Sigmoid colon (tissue), 7 donors: ENCODE results near the gene CPZ. TPM values are rescaled to one million over a fixed set of nuclear protein-coding genes. Genes with fewer than 3 reads are reported as not detected.

Experiments used
- DNase-seq: peaks from one replicate; pipeline ENCODE4 v3.0.0-alpha.2; 2019
- H3K27ac ChIP-seq, 4 donors: fragments of 200-600 bp; sonication (generic); one replicate each; pipeline ENCODE4 v1.5.1; 2016 to 2019; ENCODE audit warnings: mild to moderate bottlenecking in 1 of 4
- H3K27me3 ChIP-seq, 3 donors: fragments of 200-600 bp; sonication (generic); one replicate each; pipeline ENCODE4 v1.5.1; 2019; ENCODE audit warnings: mild to moderate bottlenecking in 1 of 3
- H3K36me3 ChIP-seq, 4 donors: fragments of 200-600 bp; sonication (generic); one replicate each; pipeline ENCODE4 v1.5.1; 2016 to 2019
- H3K4me1 ChIP-seq, 4 donors: fragments of 200-600 bp; sonication (generic); one replicate each; pipeline ENCODE4 v1.5.1; 2017 to 2019
- H3K4me3 ChIP-seq, 4 donors: fragments of 200-600 bp; sonication (generic); one replicate each; pipeline ENCODE4 v1.5.1; 2017 to 2019; ENCODE audit warnings: mild to moderate bottlenecking in 2 of 4, moderate library complexity in 1 of 4
- H3K9me3 ChIP-seq, 4 donors: fragments of 200-600 bp in 3 of 4; sonication (generic) in 3 of 4; one replicate each; pipeline versions ENCODE4 v1.5.1 to v1.6.1; 2013 to 2019
- CTCF ChIP-seq, 4 experiments: fragments of 450-650 bp in 3 of 4; fragments of 200-600 bp in 1 of 4; IDR thresholded peaks; one replicate each; pipeline ENCODE4 v1.5.1; 2016 to 2019; ENCODE audit warnings: antibody characterized with exemption in 4 of 4, mild to moderate bottlenecking in 3 of 4, moderate library complexity in 2 of 4
- EP300 ChIP-seq, 4 donors: sonication (generic); formaldehyde crosslinking; IDR thresholded peaks; one replicate each; pipeline ENCODE4 v1.6.1; 2017; ENCODE audit warnings: antibody characterized with exemption in 4 of 4
- POLR2A ChIP-seq, 2 donors: fragments of 450-650 bp; IDR thresholded peaks; one replicate each; pipeline ENCODE4 v1.6.1; 2016; ENCODE audit warnings: antibody characterized with exemption in 2 of 2, mild to moderate bottlenecking in 2 of 2, moderate library complexity in 2 of 2
- POLR2AphosphoS5 ChIP-seq, 4 donors: sonication (generic); formaldehyde crosslinking; IDR thresholded peaks; one replicate each; pipeline ENCODE4 v1.6.1; 2017; ENCODE audit warnings: antibody characterized with exemption in 4 of 4
- WGBS, 2 donors: extraction: QIAGEN DNeasy Blood & Tissue Kit; methylation state at CpG; one replicate each; pipeline ENCODE4 v1.1.7; 2013; 5-methylcytosine and 5-hydroxymethylcytosine counted together
- intact Hi-C: fragments of 100-400 bp; cut with DNase I; formaldehyde crosslinking; loops from one replicate; pipeline ENCODE4 v1.15.1; 2023
- polyA plus RNA-seq, 3 donors: library from polyadenylated mRNA; stranded (reverse); fragments of 200-250 nt; gene quantifications; one replicate each; pipeline ENCODE4 v1.2.3, GENCODE V29; 2013
- total RNA-seq, 4 donors: library from RNA; depleted of rRNA; stranded (reverse); fragments of >200 nt; gene quantifications; one replicate each; pipeline ENCODE4 v1.1.0, GENCODE V29; 2016
- donor health status: healthy with polysubstance abuse.
- donor health status: Bipolar disorder and iron deficiency.
- donor health status: healthy.

Gene CPZ
- total and polyA plus RNA-seq, 7 donors, result 0.46 to 8.3 (median 1.8) TPM

DNA sequence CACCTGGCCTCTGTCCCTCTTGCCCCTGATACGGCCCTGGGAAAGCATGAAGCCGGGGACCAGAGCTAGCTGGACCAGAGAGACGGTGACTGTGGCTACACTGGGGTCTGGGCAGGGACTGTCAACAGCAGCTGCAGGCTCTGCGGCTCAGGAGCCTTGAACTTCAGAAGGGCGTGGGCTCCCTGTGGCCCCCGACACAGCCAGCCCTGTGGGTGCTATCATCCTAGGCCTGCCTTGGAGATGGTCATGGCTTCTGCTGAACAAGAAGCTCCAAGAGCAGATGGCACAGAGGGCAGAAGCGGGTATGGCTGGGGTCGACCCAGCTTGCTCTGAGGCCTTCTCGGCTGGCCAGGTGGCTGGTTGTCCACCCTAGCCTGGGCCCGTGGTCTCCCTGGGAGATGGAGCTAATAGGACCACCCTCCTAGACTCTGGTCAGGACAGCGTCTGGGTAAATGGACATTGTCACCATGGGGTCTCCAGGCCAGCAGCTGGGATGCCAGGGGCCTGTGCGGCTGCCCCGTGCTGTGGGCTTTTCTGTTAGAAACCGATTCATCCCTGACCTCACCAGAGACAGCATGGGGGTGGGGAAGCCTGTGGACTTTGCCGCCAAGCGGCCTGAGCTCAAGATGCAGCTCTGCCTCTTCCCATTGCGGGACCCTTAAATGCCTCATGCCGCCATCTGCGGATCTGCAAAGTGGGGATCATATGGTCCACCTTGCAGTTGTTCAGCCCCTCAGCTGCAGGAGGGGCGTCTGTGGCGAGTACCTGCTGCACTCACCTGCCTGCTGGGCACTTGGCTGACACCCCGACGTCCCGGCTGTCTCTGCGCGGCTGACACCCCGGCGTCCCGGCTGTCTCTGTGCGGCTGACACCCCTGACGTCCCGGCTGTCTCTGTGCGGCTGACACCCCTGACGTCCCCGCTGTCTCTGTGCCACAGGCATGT is 21.1 kb downstream of the CPZ start:
- no peaks in the 10 kb centered on the region for H3K9me3 ChIP-seq
- no peaks in the 10 kb centered on the region for H3K4me1 ChIP-seq
- peak; percentile 53 for DNase-seq
- intact Hi-C loops, result no loop called here
- no peak overlapping the region for H3K4me3 ChIP-seq
- H3K27me3 ChIP-seq, result no peaks in the 10 kb centered on the region
- WGBS, 2 donors, result 89 to 93% methylated on average over 35 of the region's 35 CpGs
- no peak overlapping the region for H3K27ac ChIP-seq
- TF ChIP-seq POLR2AphosphoS5 (IDR thresholded peaks at IDR 0.05) (no peak), POLR2A (IDR thresholded peaks at IDR 0.05) (no peak), EP300 (IDR thresholded peaks at IDR 0.05) (no peak), CTCF (IDR thresholded peaks at IDR 0.05) (no peak)
- no peaks in the 10 kb centered on the region for H3K36me3 ChIP-seq

- H3K27ac ChIP-seq, result no peak overlapping the region
- H3K4me1 ChIP-seq, result no peaks in the 10 kb centered on the region
- H3K4me3 ChIP-seq, result no peak overlapping the region
- no peak for TF ChIP-seq EP300 (IDR thresholded peaks at IDR 0.05)
- WGBS, 2 donors, result 75 to 80% methylated on average over 22 of the region's 22 CpGs
- no peaks in the 10 kb centered on the region for H3K27me3 ChIP-seq
- peak; percentile 53 for DNase-seq
- no peaks in the 10 kb centered on the region for H3K9me3 ChIP-seq
- intact Hi-C loops, result no loop called here
- no peaks in the 10 kb centered on the region for H3K36me3 ChIP-seq
Observed at GRCh38 chr4:8614365-8615193, 22.0 kb downstream of the CPZ start.

DNA sequence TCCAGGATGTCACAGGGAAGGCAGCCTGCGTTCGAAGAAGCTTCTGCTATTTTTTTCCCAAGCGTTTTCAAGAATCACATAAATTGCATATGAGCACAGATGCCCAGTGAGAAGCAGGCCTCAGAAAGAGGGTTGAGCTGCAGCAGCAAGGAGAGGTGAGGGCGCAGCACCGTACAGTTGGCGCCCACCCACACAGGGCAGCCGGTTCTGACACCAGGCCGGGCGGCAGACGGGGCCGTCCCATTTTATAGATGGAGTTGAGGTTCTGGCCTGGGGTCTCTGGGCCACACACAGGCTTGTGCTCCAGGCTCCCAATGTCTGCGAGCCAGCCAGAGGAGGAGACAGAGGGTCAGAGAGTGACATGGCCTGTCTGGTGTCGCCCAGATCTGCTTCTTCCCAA is 22.8 kb downstream of the CPZ start:
- Histone ChIP-seq H3K27ac (no peak overlapping the region), H3K4me1 (no peaks in the 10 kb centered on the region), H3K9me3 (no peaks in the 10 kb centered on the region), H3K27me3 (no peaks in the 10 kb centered on the region), H3K4me3 (no peak overlapping the region), H3K36me3 (no peaks in the 10 kb centered on the region)
- TF ChIP-seq POLR2AphosphoS5 (IDR thresholded peaks at IDR 0.05) (no peak), POLR2A (IDR thresholded peaks at IDR 0.05) (no peak), EP300 (IDR thresholded peaks at IDR 0.05) (no peak), CTCF (IDR thresholded peaks at IDR 0.05) (no peak)
- 90 to 91% methylated on average over 13 of the region's 13 CpGs for WGBS, 2 donors
- peak; percentile 26 for DNase-seq
- intact Hi-C loops, result no loop called here

DNA sequence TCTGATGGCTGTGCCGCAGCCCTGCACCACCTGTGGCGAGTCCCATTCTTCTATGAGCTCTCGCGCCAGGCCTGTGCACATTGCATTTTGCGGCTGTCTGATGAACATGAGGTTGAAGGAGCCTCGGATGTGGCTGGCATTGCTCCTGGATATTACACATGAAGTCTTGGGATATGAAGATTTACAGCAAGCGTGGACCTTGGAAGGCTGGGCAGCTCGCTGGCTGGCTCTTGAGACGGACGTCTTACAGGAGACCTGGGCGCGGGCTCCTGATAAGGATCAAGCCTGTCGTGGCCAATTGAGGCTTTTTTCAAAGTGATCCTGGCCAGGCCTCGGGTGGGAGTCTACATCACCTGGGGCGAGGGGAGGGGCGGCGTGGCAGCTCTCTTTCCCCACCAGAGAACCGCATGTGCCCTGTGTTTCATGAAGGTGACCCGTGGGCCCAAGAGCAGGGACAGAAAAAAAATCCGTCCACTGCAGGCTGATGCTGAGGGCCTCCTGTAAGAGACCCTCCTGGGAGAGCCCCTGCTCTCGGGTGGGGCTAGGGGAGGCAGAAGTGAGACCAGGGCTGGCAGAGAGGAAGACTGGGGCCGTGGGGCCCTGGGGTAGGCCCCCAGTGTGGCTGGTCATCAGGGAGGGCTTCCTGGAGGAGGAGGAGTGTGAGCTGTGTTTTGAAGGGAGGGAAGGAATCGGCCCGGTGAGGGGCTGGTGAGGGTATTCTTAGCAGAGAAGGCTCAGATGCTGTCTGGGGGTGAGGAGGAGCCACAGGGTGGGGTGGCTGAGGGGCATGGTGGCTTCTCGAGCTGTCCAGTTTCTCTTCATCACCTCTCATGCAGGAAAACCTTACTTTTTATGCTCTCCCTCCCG is 23.6 kb downstream of the CPZ start:
- Histone ChIP-seq H3K27ac (no peak overlapping the region), H3K9me3 (no peaks in the 10 kb centered on the region), H3K36me3 (no peaks in the 10 kb centered on the region), H3K27me3 (no peaks in the 10 kb centered on the region), H3K4me1 (no peaks in the 10 kb centered on the region), H3K4me3 (no peak overlapping the region)
- intact Hi-C loops, result no loop called here
- whole genome bisulfite sequencing, 2 donors, result 73 to 88% methylated on average over 26 of the region's 26 CpGs
- TF ChIP-seq POLR2A (IDR thresholded peaks at IDR 0.05) (no peak), EP300 (IDR thresholded peaks at IDR 0.05) (no peak), POLR2AphosphoS5 (IDR thresholded peaks at IDR 0.05) (no peak), CTCF (IDR thresholded peaks at IDR 0.05) (no peak)
- peak; percentile 40 for DNase-seq
